ENCODE measurements around the gene STK32C.

DNA sequence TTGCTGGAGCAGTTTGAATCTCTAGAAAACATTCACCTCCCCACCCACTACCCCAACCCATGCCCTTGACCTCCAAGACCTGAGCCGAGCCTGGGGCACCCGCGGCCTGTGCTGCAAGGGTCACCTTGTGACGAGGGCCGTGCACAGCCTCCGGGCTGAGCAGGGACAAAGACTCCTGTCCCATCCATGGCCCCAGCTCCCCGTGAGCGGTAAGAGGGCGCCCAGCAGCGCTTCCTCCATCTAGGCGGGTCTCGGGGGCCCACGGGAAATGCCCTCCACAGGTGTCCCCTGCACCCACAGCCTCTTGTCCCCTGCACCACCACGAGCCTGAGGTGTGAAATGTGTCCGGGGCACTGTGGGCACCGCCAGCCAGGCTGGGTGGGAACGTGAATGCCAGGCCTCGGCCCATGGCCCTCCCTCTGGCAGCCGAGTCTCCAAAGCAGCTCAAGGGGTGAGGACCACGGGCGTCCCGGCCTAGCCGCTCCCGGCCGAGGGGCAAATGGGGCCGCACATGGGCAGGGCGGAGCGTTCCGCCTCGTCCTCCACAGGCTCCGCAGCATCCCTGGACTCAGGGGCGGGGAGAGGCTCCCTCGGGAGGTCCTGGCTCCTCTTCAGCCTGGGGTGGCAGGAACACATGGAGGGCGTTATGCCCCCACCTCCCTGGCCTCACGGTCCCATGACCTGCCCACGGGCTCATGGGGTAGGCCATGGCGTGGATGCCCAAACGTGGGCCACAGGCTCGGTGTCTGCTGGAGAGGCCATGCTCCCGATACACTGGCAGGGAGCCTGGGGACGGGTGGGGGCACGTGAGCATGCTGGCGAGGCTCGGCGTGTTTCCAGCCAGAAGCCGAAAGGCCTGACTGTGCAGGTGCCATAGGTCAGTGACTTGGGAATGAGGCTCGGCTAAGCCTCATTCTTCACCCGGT lies 100.0 kb downstream of the STK32C start:
- TF ChIP-seq POLR2A (IDR thresholded peaks at IDR 0.05; ENCODE audit: low read depth, low read length), result no peak
- TF ChIP-seq MAZ (IDR thresholded peaks at IDR 0.05; ENCODE audit: borderline replicate concordance, low read depth, low read length), result no peak
- TF ChIP-seq, protein P1, sequence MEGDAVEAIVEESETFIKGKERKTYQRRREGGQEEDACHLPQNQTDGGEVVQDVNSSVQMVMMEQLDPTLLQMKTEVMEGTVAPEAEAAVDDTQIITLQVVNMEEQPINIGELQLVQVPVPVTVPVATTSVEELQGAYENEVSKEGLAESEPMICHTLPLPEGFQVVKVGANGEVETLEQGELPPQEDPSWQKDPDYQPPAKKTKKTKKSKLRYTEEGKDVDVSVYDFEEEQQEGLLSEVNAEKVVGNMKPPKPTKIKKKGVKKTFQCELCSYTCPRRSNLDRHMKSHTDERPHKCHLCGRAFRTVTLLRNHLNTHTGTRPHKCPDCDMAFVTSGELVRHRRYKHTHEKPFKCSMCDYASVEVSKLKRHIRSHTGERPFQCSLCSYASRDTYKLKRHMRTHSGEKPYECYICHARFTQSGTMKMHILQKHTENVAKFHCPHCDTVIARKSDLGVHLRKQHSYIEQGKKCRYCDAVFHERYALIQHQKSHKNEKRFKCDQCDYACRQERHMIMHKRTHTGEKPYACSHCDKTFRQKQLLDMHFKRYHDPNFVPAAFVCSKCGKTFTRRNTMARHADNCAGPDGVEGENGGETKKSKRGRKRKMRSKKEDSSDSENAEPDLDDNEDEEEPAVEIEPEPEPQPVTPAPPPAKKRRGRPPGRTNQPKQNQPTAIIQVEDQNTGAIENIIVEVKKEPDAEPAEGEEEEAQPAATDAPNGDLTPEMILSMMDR (conservative IDR thresholded peaks at IDR 0.05; ENCODE audit: low read depth, low read length), result no peak
- no peak for TF ChIP-seq CEBPB (IDR thresholded peaks at IDR 0.05; ENCODE audit: low read depth, low read length)
- no peak for TF ChIP-seq SMC3 (IDR thresholded peaks at IDR 0.05; ENCODE audit: low read depth, low read length)
- TF ChIP-seq RFX5 (IDR thresholded peaks at IDR 0.05; ENCODE audit: low read depth, low read length), result no peak
- no peak for TF ChIP-seq RCOR1 (IDR thresholded peaks at IDR 0.05; ENCODE audit: insufficient replicate concordance, low read length)
- TF ChIP-seq, protein P2, sequence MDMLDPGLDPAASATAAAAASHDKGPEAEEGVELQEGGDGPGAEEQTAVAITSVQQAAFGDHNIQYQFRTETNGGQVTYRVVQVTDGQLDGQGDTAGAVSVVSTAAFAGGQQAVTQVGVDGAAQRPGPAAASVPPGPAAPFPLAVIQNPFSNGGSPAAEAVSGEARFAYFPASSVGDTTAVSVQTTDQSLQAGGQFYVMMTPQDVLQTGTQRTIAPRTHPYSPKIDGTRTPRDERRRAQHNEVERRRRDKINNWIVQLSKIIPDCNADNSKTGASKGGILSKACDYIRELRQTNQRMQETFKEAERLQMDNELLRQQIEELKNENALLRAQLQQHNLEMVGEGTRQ (IDR thresholded peaks at IDR 0.05; ENCODE audit: low read depth, low read length), result no peak
- TF ChIP-seq, protein P3, sequence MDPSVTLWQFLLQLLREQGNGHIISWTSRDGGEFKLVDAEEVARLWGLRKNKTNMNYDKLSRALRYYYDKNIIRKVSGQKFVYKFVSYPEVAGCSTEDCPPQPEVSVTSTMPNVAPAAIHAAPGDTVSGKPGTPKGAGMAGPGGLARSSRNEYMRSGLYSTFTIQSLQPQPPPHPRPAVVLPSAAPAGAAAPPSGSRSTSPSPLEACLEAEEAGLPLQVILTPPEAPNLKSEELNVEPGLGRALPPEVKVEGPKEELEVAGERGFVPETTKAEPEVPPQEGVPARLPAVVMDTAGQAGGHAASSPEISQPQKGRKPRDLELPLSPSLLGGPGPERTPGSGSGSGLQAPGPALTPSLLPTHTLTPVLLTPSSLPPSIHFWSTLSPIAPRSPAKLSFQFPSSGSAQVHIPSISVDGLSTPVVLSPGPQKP (IDR thresholded peaks at IDR 0.05; ENCODE audit: borderline replicate concordance, low read depth, low read length), result no peak
- no peak for TF ChIP-seq MXI1 (IDR thresholded peaks at IDR 0.05; ENCODE audit: borderline replicate concordance, low read depth, low read length)
- no peak for TF ChIP-seq NFE2L2 (IDR thresholded peaks at IDR 0.05; ENCODE audit: low read depth, low read length)
- TF ChIP-seq CHD1 (IDR thresholded peaks at IDR 0.05; ENCODE audit: low read depth, low read length), result no peak
- TF ChIP-seq MAFK (IDR thresholded peaks at IDR 0.05; ENCODE audit: low read depth, low read length), result no peak
- TF ChIP-seq BHLHE40 (IDR thresholded peaks at IDR 0.05; ENCODE audit: low read depth, low read length), result no peak
